AG09309 (cell line): ENCODE data around the gene CD207.
"Not testable (repeated sequence)": the region's sequence is repeated elsewhere in the genome, so short reads cannot be mapped to it uniquely, and the experiment has no call there.

ENCODE experiments used
- DNase-seq: peaks from one replicate; pipeline ENCODE4 v3.0.0-alpha.2; 2010; ENCODE audit warnings: low read depth
- H3K4me3 ChIP-seq: 2 replicates; pipeline ENCODE4 v1.5.1; 2011; ENCODE audit warnings: mild to moderate bottlenecking, low read depth, low read length, moderate library complexity; ENCODE audit not compliant: control insufficient read depth
- CTCF ChIP-seq: IDR thresholded peaks from 2 replicates; pipeline ENCODE4 v1.5.1; 2011; ENCODE audit warnings: mild to moderate bottlenecking, low read depth, low read length, inconsistent platforms; ENCODE audit not compliant: insufficient read depth, control insufficient read depth; ENCODE audit errors: missing control alignments

CD207 gene

GRCh38 chr2:70807828-70808118, 27.8 kb downstream of the CD207 start:
- DNase-seq = no peak
- H3K4me3 ChIP-seq = no peak overlapping the region
- TF ChIP-seq CTCF = no peak

GRCh38 chr2:70807102-70807827, 28.4 kb downstream of the CD207 start:
- DNase-seq = no peak
- no peak for TF ChIP-seq CTCF
- no peak overlapping the region for H3K4me3 ChIP-seq

- no peak overlapping the region for H3K4me3 ChIP-seq
- DNase-seq = no peak
- no peak for TF ChIP-seq CTCF
These were observed 29.0 kb downstream of the CD207 start for GRCh38 chr2:70806620-70807019.

DNA sequence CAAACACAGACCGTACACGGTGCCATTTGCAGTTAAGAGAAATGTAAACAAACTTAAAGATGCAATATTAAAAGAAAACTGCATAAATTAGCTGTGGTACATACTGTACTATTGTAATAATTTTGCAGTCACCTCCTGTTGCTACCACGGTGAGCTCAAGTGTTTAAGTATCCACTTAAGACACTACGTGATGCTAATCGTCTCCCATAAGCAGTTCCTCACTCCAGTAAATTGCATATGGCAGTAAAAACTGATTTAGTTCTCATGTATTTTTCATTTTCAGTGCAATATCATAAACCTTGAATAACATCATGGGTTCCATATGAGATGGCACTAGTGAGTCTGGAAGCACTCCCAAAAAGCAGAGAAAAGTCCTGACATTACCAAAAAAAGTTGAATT, 29.6 kb downstream of the CD207 start:
- no peak overlapping the region for H3K4me3 ChIP-seq
- TF ChIP-seq CTCF = no peak
- DNase-seq = no peak

DNA sequence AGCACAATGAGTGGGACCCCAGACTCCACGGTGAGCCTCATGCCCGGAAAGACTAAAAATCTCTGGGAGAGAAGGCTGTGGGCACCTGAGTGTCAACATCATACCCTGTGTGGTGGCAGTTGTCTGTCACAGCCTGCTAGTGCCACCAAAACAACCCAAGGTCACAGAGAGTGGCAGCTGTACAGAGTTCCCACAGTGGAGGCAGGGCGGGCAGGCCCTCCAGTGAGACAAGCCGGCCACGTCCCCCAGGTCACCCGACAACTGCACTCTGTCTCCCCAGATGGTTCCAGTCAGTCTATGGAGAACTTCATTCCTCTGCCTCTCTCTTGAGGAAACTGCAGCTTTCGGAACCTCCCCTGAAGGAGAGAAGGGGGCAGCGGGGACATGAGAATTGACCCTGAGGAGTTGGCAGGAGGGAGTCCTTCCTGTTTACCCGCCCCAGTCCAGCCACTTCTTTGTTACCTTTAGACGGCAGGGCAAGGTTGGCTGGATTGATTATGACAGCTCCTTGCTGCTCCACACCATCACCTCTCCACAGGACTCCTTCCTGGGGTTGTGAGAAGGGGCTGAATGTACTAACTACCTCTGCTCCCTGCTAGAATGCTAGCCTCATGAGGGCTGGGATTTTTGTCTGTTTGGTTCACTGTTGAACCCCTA, 33.9 kb downstream of the CD207 start:
- DNase-seq = no peak
- no peak for TF ChIP-seq CTCF

DNA sequence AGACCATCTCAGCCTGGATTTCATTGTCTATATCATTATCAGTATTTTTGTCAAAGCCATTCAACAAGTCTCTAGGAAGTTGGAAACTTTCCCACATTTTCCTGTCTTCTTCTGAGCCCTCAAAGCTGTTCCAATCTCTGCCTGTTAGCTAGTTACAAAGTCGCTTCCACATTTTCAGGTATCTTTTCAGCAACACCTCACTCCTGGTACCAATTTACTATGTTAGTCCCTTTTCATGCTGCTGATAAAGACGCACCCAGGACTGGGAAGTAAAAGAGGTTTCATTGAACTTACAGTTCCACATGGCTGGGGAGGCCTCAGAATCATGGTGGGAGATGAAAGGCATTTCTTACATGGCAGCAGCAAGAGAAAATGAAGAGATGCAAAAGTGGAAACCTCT, 35.9 kb downstream of the CD207 start:
- H3K4me3 ChIP-seq = no peak overlapping the region
- DNase-seq = no peak
- no peak for TF ChIP-seq CTCF

More for the DNA sequence above, 33.9 kb downstream of the CD207 start:
- no peak overlapping the region for H3K4me3 ChIP-seq

DNA sequence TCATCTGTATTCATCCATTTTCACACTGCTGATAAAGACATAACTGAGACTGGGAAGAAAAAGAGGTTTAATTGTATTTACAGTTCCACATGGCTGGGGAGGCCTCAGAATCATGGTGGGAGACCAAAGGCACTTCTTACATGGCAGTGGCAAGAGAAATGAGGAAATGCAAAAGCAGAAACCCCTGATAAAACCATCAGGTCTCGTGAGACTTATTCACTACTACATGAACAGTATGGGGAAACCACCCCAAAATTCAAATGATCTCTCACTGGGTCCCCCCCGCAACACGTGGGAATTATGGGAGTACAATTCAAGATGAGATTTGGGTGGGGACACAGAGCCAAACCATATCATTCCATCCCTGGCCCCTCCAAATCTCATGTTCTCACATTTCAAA, 37.6 kb downstream of the CD207 start:
- DNase-seq, H3K4me3 ChIP-seq: not testable (repeated sequence)
